Type B pancreatic cell (in vitro differentiated cells): ENCODE measurements around the gene ENOSF1. TPM values are rescaled to one million over a fixed set of nuclear protein-coding genes. Genes with fewer than 3 reads are reported as not detected.
A peak's percentile ranks its signal among the peaks of the same experiment; 100 is the strongest.

Experiments
- DNase-seq: peaks from one replicate; pipeline ENCODE4 v3.0.0; 2021; ENCODE audit warnings: mixed read lengths; ENCODE audit not compliant: unreplicated experiment; ENCODE audit errors: extremely low spot score
- H3K27ac Mint-ChIP-seq: 2 replicates; pipeline ENCODE4 v1.8.0; 2021; ENCODE audit warnings: mild to moderate bottlenecking, mixed read lengths
- H3K27me3 Mint-ChIP-seq: 2 replicates; pipeline ENCODE4 v1.8.0; 2021; ENCODE audit warnings: mixed read lengths
- H3K36me3 Mint-ChIP-seq: 2 replicates; pipeline ENCODE4 v1.8.0; 2021; ENCODE audit warnings: mixed read lengths
- H3K4me1 Mint-ChIP-seq: one replicate; pipeline ENCODE4 v1.8.0; 2021; ENCODE audit warnings: mixed read lengths; ENCODE audit not compliant: unreplicated experiment
- H3K4me3 Mint-ChIP-seq: 2 replicates; pipeline ENCODE4 v1.8.0; 2021; ENCODE audit warnings: mild to moderate bottlenecking, mixed read lengths
- H3K9me3 Mint-ChIP-seq: 2 replicates; pipeline ENCODE4 v1.8.0; 2021; ENCODE audit warnings: mixed read lengths
- CTCF ChIP-seq: fragments of 200-600 bp; sonication (generic); conservative IDR thresholded peaks from 2 replicates; pipeline ENCODE4 v1.5.0; 2021; ENCODE audit warnings: antibody characterized with exemption, mild to moderate bottlenecking
- total RNA-seq: library from RNA; stranded (reverse); gene quantifications from 2 replicates; pipeline ENCODE4 v1.2.1, GENCODE V29; 2021; ENCODE audit warnings: low replicate concordance

ENOSF1 gene
- total RNA-seq, 1 donor from 2014 or later = 63.1 TPM

GRCh38 chr18:666177-666576 is 46.3 kb downstream of the ENOSF1 start:
- Mint-ChIP-seq H3K36me3 (peaks cover 42% of the 10 kb centered on the region), H3K27ac (no peak overlapping the region), H3K4me1 (no peaks in the 10 kb centered on the region), H3K9me3 (peaks cover 4% of the 10 kb centered on the region), H3K27me3 (no peaks in the 10 kb centered on the region), H3K4me3 (no peak overlapping the region)
- no peak for DNase-seq
- no peak for TF ChIP-seq CTCF

- Mint-ChIP-seq H3K9me3 (peaks cover 5% of the 10 kb centered on the region), H3K36me3 (peaks cover 41% of the 10 kb centered on the region), H3K4me3 (no peak overlapping the region), H3K27ac (no peak overlapping the region), H3K4me1 (peaks cover 10% of the 10 kb centered on the region), H3K27me3 (no peaks in the 10 kb centered on the region)
- TF ChIP-seq CTCF = no peak
- DNase-seq = no peak
Measured at GRCh38 chr18:662197-662596, 50.2 kb downstream of the ENOSF1 start.

GRCh38 chr18:659597-659996 is 52.8 kb downstream of the ENOSF1 start:
- no peak for DNase-seq
- Mint-ChIP-seq H3K36me3 (peaks cover 37% of the 10 kb centered on the region), H3K27me3 (no peaks in the 10 kb centered on the region), H3K4me1 (peaks cover 14% of the 10 kb centered on the region), H3K4me3 (peak overlapping the region; percentile 95), H3K27ac (peak overlapping the region; percentile 64), H3K9me3 (peaks cover 10% of the 10 kb centered on the region)
- TF ChIP-seq CTCF = no peak

GRCh38 chr18:658947-659533 is 53.4 kb downstream of the ENOSF1 start:
- TF ChIP-seq CTCF = no peak
- Mint-ChIP-seq H3K27ac (peak overlapping the region; percentile 83), H3K36me3 (peaks cover 37% of the 10 kb centered on the region), H3K4me3 (peak overlapping the region; percentile 95), H3K27me3 (no peaks in the 10 kb centered on the region), H3K9me3 (peaks cover 10% of the 10 kb centered on the region), H3K4me1 (peaks cover 14% of the 10 kb centered on the region)
- no peak for DNase-seq

- Mint-ChIP-seq H3K36me3 (peaks cover 37% of the 10 kb centered on the region), H3K4me1 (peaks cover 14% of the 10 kb centered on the region), H3K9me3 (peaks cover 10% of the 10 kb centered on the region), H3K27me3 (no peaks in the 10 kb centered on the region), H3K4me3 (peak overlapping the region; percentile 95), H3K27ac (peak overlapping the region; percentile 83)
- DNase-seq = peak; percentile 81
- TF ChIP-seq CTCF = peak; percentile 3
Measured at GRCh38 chr18:658001-658946, 54.2 kb downstream of the ENOSF1 start.
